PFSK-1 (cell line): ENCODE results near the gene ADCK1.

Experiments
- FOXP2 ChIP-seq: optimal IDR thresholded peaks from 2 replicates; pipeline ENCODE3; 2011; ENCODE audit warnings: borderline replicate concordance, control low read depth, inconsistent platforms; ENCODE audit not compliant: insufficient read depth; ENCODE audit errors: extremely low read length, extremely low read depth
- POLR2AphosphoS5 ChIP-seq: IDR thresholded peaks from 2 replicates; pipeline ENCODE4 v1.6.1; 2012; ENCODE audit warnings: low read depth, mild to moderate bottlenecking, control low read depth, low read length, moderate library complexity
- REST ChIP-seq, 2 experiments: IDR thresholded peaks; 2 replicates each; pipeline versions ENCODE4 v1.6.1 to v1.8.0; 2011 to 2012; ENCODE audit warnings: low read depth in 2 of 2, low read length in 2 of 2, control low read depth in 1 of 2, inconsistent platforms in 1 of 2, mild to moderate bottlenecking in 1 of 2, moderate library complexity in 1 of 2; ENCODE audit not compliant: insufficient read depth in 1 of 2
- SIN3A ChIP-seq: IDR thresholded peaks from 2 replicates; pipeline ENCODE4 v1.6.1; 2012; ENCODE audit warnings: mild to moderate bottlenecking, low read length, moderate library complexity, borderline replicate concordance; ENCODE audit not compliant: insufficient read depth
- TAF1 ChIP-seq: IDR thresholded peaks from 2 replicates; pipeline ENCODE4 v1.6.1; 2012; ENCODE audit warnings: low read length, control low read depth, borderline replicate concordance; ENCODE audit not compliant: insufficient read depth

ADCK1 gene

DNA sequence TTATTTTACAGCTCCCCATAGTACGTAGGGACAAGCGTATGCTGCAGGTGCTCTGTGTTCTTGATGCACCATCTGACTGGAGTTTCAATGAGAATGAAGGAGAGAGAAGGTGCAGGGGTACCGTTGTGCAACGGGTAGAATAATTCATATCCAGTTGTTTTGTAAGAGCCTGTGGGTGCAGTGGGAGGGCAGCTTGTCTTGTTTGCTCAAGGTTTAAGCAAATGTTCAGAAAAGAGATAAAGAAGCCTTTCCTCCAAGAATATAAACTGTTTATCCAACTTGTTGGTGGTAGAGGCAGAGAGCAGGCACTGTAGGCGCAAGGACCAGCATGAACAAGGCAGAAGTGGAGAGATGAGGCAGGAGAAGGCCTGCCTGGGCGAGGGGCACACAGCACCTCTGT lies 64.2 kb downstream of the ADCK1 start:
- TF ChIP-seq TAF1 (no peak), POLR2AphosphoS5 (no peak), REST (IDR thresholded peaks at IDR 0.05; ENCODE audit: insufficient read depth in 1 of 2, low read depth in 2 of 2, low read length in 2 of 2) (no peak), SIN3A (no peak), FOXP2 (no peak)

GRCh38 chr14:77864580-77864979 lies 64.7 kb downstream of the ADCK1 start:
- TF ChIP-seq FOXP2 (no peak), SIN3A (no peak), POLR2AphosphoS5 (no peak), TAF1 (no peak), REST (IDR thresholded peaks at IDR 0.05; ENCODE audit: insufficient read depth in 1 of 2, low read depth in 2 of 2, low read length in 2 of 2) (no peak)

GRCh38 chr14:77865455-77865854 lies 65.5 kb downstream of the ADCK1 start:
- TF ChIP-seq TAF1 = no peak
- TF ChIP-seq SIN3A = no peak
- TF ChIP-seq POLR2AphosphoS5 = no peak
- TF ChIP-seq FOXP2 = no peak
- no peak for TF ChIP-seq REST (IDR thresholded peaks at IDR 0.05; ENCODE audit: insufficient read depth in 1 of 2, low read depth in 2 of 2, low read length in 2 of 2)

- TF ChIP-seq TAF1 = no peak
- TF ChIP-seq POLR2AphosphoS5 = no peak
These were observed 67.0 kb downstream of the ADCK1 start for GRCh38 chr14:77866932-77867331.

DNA sequence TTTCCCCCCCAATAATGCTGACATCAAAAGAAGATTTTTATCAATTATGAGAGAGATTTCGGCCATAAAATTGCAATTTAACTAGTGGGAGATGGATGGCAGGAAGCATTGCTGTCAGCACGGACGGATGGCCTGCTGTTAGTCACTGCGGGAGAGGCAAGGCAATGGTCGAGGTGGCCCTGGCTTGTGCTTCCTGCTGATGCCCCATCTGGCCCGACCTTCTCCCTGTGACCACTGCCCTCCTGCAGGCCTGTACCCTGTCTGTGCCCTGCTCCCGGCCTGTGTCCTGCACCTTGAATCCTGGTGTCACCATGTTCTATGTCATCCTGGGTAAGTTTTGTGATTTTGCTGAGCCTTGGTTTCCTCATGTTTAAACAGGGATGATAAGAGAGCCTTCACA lies 67.6 kb downstream of the ADCK1 start:
- TF ChIP-seq FOXP2 (no peak), SIN3A (no peak), REST (IDR thresholded peaks at IDR 0.05; ENCODE audit: insufficient read depth in 1 of 2, low read depth in 2 of 2, low read length in 2 of 2) (no peak), TAF1 (no peak), POLR2AphosphoS5 (no peak)
